ENCODE data around the gene FSTL4.

DNA sequence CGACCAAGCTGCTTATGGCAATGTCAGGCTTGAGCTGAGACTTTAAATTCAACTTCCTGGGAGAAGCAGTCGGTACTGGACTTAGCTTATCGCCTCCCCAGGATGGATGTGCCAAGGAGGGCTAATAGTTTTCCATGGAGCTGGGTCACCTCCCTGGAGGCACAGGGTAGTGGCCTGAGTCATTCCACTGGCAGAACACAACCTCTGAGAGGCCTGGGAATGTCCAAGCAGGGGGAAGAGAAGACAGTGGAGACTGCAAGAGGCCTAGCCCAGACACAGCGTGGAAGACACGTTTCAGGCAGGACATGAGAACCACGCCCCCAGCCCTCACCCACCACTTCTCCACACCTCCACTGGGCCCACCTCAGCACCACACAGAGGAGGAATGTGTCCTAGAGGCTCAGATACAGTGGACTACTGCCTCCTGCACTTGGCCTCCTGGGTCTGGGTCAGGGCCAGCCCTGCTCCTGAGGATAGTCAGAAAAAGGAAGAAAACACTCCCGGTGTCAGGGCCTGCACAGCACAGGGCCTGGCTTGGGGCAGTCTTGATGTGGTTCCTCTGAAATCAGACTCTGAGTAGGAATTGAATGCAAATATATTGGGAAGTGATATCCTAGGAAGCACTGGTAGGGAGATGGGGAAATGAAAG is 171.8 kb downstream of the FSTL4 start:
- TF ChIP-seq, protein P1, sequence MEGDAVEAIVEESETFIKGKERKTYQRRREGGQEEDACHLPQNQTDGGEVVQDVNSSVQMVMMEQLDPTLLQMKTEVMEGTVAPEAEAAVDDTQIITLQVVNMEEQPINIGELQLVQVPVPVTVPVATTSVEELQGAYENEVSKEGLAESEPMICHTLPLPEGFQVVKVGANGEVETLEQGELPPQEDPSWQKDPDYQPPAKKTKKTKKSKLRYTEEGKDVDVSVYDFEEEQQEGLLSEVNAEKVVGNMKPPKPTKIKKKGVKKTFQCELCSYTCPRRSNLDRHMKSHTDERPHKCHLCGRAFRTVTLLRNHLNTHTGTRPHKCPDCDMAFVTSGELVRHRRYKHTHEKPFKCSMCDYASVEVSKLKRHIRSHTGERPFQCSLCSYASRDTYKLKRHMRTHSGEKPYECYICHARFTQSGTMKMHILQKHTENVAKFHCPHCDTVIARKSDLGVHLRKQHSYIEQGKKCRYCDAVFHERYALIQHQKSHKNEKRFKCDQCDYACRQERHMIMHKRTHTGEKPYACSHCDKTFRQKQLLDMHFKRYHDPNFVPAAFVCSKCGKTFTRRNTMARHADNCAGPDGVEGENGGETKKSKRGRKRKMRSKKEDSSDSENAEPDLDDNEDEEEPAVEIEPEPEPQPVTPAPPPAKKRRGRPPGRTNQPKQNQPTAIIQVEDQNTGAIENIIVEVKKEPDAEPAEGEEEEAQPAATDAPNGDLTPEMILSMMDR (IDR thresholded peaks at IDR 0.05; ENCODE audit: poor library complexity) = no peak
- no peak for TF ChIP-seq EZH2 (IDR thresholded peaks at IDR 0.05; ENCODE audit: borderline replicate concordance)
- no peak for TF ChIP-seq EZH2phosphoT487 (IDR thresholded peaks at IDR 0.05; ENCODE audit: low read depth, severe bottlenecking, unreplicated experiment)
